ENCODE results near the gene MYNN.

GRCh38 chr3:169809230-169809795 is 36.1 kb downstream of the MYNN start:
- no peak for TF ChIP-seq CTCF (IDR thresholded peaks at IDR 0.05; ENCODE audit: extremely low read depth in 1 of 2, insufficient read depth in 1 of 2, low read depth in 1 of 2, low read length in 2 of 2)
- no peak for TF ChIP-seq MAX (IDR thresholded peaks at IDR 0.05; ENCODE audit: insufficient read depth, insufficient read length)
- TF ChIP-seq EZH2 (IDR thresholded peaks at IDR 0.05; ENCODE audit: borderline replicate concordance, low read depth, low read length, severe bottlenecking), result no peak
- no peak for TF ChIP-seq POLR2A (IDR thresholded peaks at IDR 0.05; ENCODE audit: low read depth, low read length)
- no peak for TF ChIP-seq POLR2AphosphoS5 (IDR thresholded peaks at IDR 0.05; ENCODE audit: insufficient read depth, low read depth, low read length)
- TF ChIP-seq FOS (IDR thresholded peaks at IDR 0.05; ENCODE audit: borderline replicate concordance, insufficient read depth, low read length), result no peak
- TF ChIP-seq GATA2 (IDR thresholded peaks at IDR 0.05; ENCODE audit: insufficient read depth, insufficient read length, low read depth, low read length), result no peak
- TF ChIP-seq JUN (IDR thresholded peaks at IDR 0.05; ENCODE audit: borderline replicate concordance, insufficient read depth, insufficient read length, low read depth), result no peak

Data from endothelial cell of umbilical vein (primary cell).